GM23248 (cell line): ENCODE results near the gene TPO. TPM values are rescaled to one million over a fixed set of nuclear protein-coding genes. Genes with fewer than 3 reads are reported as not detected.

Source experiments
- DNase-seq: peaks from one replicate; pipeline ENCODE4 v3.0.0-alpha.2; 2015
- H2AFZ ChIP-seq: fragments of 200-600 bp; sonication (generic); 2 replicates; pipeline ENCODE4 v1.6.1; 2016; ENCODE audit warnings: antibody characterized with exemption
- H3F3A ChIP-seq: fragments of 200-600 bp; sonication (generic); 2 replicates; pipeline ENCODE4 v1.6.1; 2016; ENCODE audit warnings: mild to moderate bottlenecking, antibody characterized with exemption, mixed run types; ENCODE audit not compliant: insufficient read depth
- H3K27ac ChIP-seq: fragments of 200-600 bp; sonication (generic); 2 replicates; pipeline ENCODE4 v1.5.1; 2016; ENCODE audit warnings: mild to moderate bottlenecking
- H3K27me3 ChIP-seq: fragments of 200-600 bp; sonication (generic); replicated peaks from 2 replicates; pipeline ENCODE4 v1.6.1; 2016; ENCODE audit warnings: mild to moderate bottlenecking; ENCODE audit not compliant: insufficient read depth
- H3K36me3 ChIP-seq: fragments of 200-600 bp; sonication (generic); 2 replicates; pipeline ENCODE4 v1.6.1; 2016; ENCODE audit warnings: low read depth, mild to moderate bottlenecking
- H3K4me1 ChIP-seq: fragments of 200-600 bp; sonication (generic); 2 replicates; pipeline ENCODE4 v1.6.1; 2016; ENCODE audit warnings: mild to moderate bottlenecking; ENCODE audit not compliant: insufficient read depth
- H3K4me2 ChIP-seq: fragments of 200-600 bp; sonication (generic); one replicate; pipeline ENCODE4 v1.6.1; 2016; ENCODE audit warnings: mild to moderate bottlenecking; ENCODE audit not compliant: unreplicated experiment
- H3K4me3 ChIP-seq: fragments of 200-600 bp; sonication (generic); 2 replicates; pipeline ENCODE4 v1.5.1; 2016; ENCODE audit warnings: mild to moderate bottlenecking
- H3K79me2 ChIP-seq: fragments of 200-600 bp; sonication (generic); 2 replicates; pipeline ENCODE4 v1.6.1; 2016; ENCODE audit warnings: mild to moderate bottlenecking; ENCODE audit not compliant: insufficient read depth
- H3K9ac ChIP-seq: fragments of 200-600 bp; sonication (generic); 2 replicates; pipeline ENCODE4 v1.6.1; 2016; ENCODE audit warnings: mild to moderate bottlenecking
- H3K9me2 ChIP-seq: fragments of 200-600 bp; sonication (generic); 2 replicates; pipeline ENCODE4 v1.6.1; 2016; ENCODE audit warnings: mixed run types, mild to moderate bottlenecking, moderate library complexity; ENCODE audit not compliant: insufficient read depth
- H3K9me3 ChIP-seq: fragments of 200-600 bp; sonication (generic); one replicate; pipeline ENCODE4 v1.6.1; 2017; ENCODE audit warnings: low read depth
- H4K20me1 ChIP-seq: fragments of 200-600 bp; sonication (generic); 2 replicates; pipeline ENCODE4 v1.6.0; 2016; ENCODE audit not compliant: insufficient read depth
- EZH2 ChIP-seq: fragments of 200-600 bp; sonication (generic); IDR thresholded peaks from 2 replicates; pipeline ENCODE4 v1.6.1; 2018; ENCODE audit warnings: antibody characterized with exemption, mild to moderate bottlenecking; ENCODE audit not compliant: insufficient read depth, poor library complexity, severe bottlenecking
- EZH2phosphoT487 ChIP-seq: fragments of 200-600 bp; sonication (generic); IDR thresholded peaks from 2 replicates; pipeline ENCODE4 v1.6.1; 2018; ENCODE audit warnings: antibody characterized with exemption, moderate library complexity, mild to moderate bottlenecking, low read depth; ENCODE audit not compliant: insufficient read depth
- WGBS, 2 experiments: methylation state at CpG; one replicate each; pipeline ENCODE4 v1.1.6; 2015 to 2017; ENCODE audit warnings: low lambda C conversion rate in 2 of 2, low coverage in 1 of 2; ENCODE audit errors: missing lambda C conversion rate in 2 of 2; 5-methylcytosine and 5-hydroxymethylcytosine counted together
- in situ Hi-C: fragments of 300-500 bp; cut with MboI; formaldehyde crosslinking; loops from 2 replicates; pipeline ENCODE4 v1.15.0; 2020
- polyA plus RNA-seq: library from polyadenylated mRNA; unstranded; fragments of >200 nt; fragmentation: Nextera tagmentation; extraction: Ambion mirVana; gene quantifications from 2 replicates; pipeline ENCODE4 v1.2.1, GENCODE V29; 2016
- total RNA-seq: library from RNA; depleted of rRNA; stranded (reverse); fragments of >200 nt; shearing (Covaris generic); gene quantifications from 2 replicates; pipeline ENCODE4 v1.2.3, GENCODE V29; 2014

Gene TPO
- total and polyA plus RNA-seq, 2 experiments from 2014 or later: not detected

GRCh38 chr2:1542971-1543370 lies 129.7 kb downstream of the TPO start:
- no peak overlapping the region for H3K9ac ChIP-seq
- H3K27ac ChIP-seq: no peak overlapping the region
- no peaks in the 10 kb centered on the region for H3K27me3 ChIP-seq
- H3F3A ChIP-seq: no peaks in the 10 kb centered on the region
- H3K79me2 ChIP-seq: no peaks in the 10 kb centered on the region
- no peak for DNase-seq
- no peak overlapping the region for H3K4me3 ChIP-seq
- no peaks in the 10 kb centered on the region for H3K36me3 ChIP-seq
- in situ Hi-C loops: loop anchor here (25.0 kb wide), 2 partner anchors 681 to 856 kb away; partner anchors contain the start of gene TMEM18
- WGBS, 2 experiments: 56 to 58% methylated on average over 11 of the region's 11 CpGs
- H2AFZ ChIP-seq: no peak overlapping the region
- H4K20me1 ChIP-seq: no peaks in the 10 kb centered on the region
- TF ChIP-seq EZH2phosphoT487 (no peak), EZH2 (no peak)
- H3K4me1 ChIP-seq: no peaks in the 10 kb centered on the region
- no peaks in the 10 kb centered on the region for H3K9me2 ChIP-seq
- no peak overlapping the region for H3K4me2 ChIP-seq
- no peaks in the 10 kb centered on the region for H3K9me3 ChIP-seq

DNA sequence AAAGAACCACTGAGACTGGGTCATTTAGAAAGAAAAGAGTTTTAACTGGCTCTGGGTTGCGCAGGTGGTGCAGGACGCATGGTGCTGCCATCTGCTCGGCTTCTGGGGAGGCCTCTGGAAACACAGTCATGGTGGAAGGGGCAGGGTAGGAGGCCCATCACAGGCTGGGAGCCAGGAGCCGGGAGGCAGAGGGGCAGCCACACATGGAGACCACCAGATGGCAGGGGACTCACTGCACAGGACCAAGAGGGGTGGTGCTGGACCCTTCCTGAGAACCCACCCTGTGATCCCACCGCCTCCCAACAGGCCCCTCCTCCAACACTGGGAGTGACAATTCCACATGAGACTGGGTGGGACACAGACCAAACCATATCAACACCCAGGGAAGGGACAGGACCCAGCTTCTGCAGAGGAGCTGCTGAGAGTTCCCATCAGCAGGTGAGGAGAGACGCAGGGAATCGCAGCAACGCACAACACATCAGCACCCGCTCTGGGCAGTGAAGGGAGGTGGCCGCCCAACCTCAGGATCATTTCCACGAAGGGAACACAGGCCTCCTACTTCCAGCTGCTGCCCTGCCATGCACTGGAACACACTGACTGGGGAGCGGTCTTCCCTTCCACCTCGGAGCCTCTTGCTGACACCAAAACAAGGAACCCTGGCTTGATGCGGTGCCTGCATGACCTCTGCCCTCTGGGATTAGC lies 130.7 kb downstream of the TPO start:
- H3F3A ChIP-seq: no peaks in the 10 kb centered on the region
- in situ Hi-C loops: loop anchor here (25.0 kb wide), 2 partner anchors 682 to 857 kb away; partner anchors contain the start of gene TMEM18
- 86 to 87% methylated on average over 13 to 14 of the region's 14 CpGs for WGBS, 2 experiments
- H3K27me3 ChIP-seq: no peaks in the 10 kb centered on the region
- no peak overlapping the region for H3K4me2 ChIP-seq
- no peaks in the 10 kb centered on the region for H3K9me3 ChIP-seq
- H4K20me1 ChIP-seq: no peaks in the 10 kb centered on the region
- H3K9ac ChIP-seq: no peak overlapping the region
- H3K4me1 ChIP-seq: no peaks in the 10 kb centered on the region
- no peak for DNase-seq
- H2AFZ ChIP-seq: no peak overlapping the region
- TF ChIP-seq EZH2 (no peak), EZH2phosphoT487 (no peak)
- H3K36me3 ChIP-seq: no peaks in the 10 kb centered on the region
- H3K4me3 ChIP-seq: no peak overlapping the region
- no peaks in the 10 kb centered on the region for H3K9me2 ChIP-seq
- H3K27ac ChIP-seq: no peak overlapping the region
- H3K79me2 ChIP-seq: no peaks in the 10 kb centered on the region

GRCh38 chr2:1544478-1545069 lies 131.3 kb downstream of the TPO start:
- in situ Hi-C loops: loop anchor here (25.0 kb wide), 2 partner anchors 682 to 857 kb away; partner anchors contain the start of gene TMEM18

GRCh38 chr2:1546023-1546591 lies 132.8 kb downstream of the TPO start:
- Histone ChIP-seq H4K20me1 (no peaks in the 10 kb centered on the region), H2AFZ (no peak overlapping the region), H3K4me1 (no peaks in the 10 kb centered on the region), H3K9me3 (no peaks in the 10 kb centered on the region), H3K36me3 (no peaks in the 10 kb centered on the region), H3K9me2 (no peaks in the 10 kb centered on the region), H3K27me3 (no peaks in the 10 kb centered on the region), H3K9ac (no peak overlapping the region), H3K4me3 (no peak overlapping the region), H3K4me2 (no peak overlapping the region), H3F3A (no peaks in the 10 kb centered on the region), H3K79me2 (no peaks in the 10 kb centered on the region), H3K27ac (no peak overlapping the region)
- in situ Hi-C loops: loop anchor here (25.0 kb wide), 2 partner anchors 684 to 859 kb away; partner anchors contain the start of gene TMEM18
- WGBS, 2 experiments: 20 to 23% methylated on average over 14 of the region's 14 CpGs
- TF ChIP-seq EZH2: no peak
- no peak for TF ChIP-seq EZH2phosphoT487
- peak; percentile 78 for DNase-seq

More at GRCh38 chr2:1544478-1545069, 131.3 kb downstream of the TPO start:
- no peak for TF ChIP-seq EZH2phosphoT487
- no peak for TF ChIP-seq EZH2
- WGBS, 2 experiments: 37 to 41% methylated on average over 4 of the region's 4 CpGs
- H3F3A ChIP-seq: no peaks in the 10 kb centered on the region
- DNase-seq: peak; percentile 81
- no peaks in the 10 kb centered on the region for H3K79me2 ChIP-seq
- H3K27ac ChIP-seq: no peak overlapping the region
- no peak overlapping the region for H3K9ac ChIP-seq
- no peaks in the 10 kb centered on the region for H4K20me1 ChIP-seq
- H2AFZ ChIP-seq: peak overlapping the region; percentile 39; the same call in 1 of the 2 replicates
- H3K9me3 ChIP-seq: no peaks in the 10 kb centered on the region
- H3K27me3 ChIP-seq: no peaks in the 10 kb centered on the region
- no peaks in the 10 kb centered on the region for H3K9me2 ChIP-seq
- H3K4me3 ChIP-seq: no peak overlapping the region
- no peak overlapping the region for H3K4me2 ChIP-seq
- no peaks in the 10 kb centered on the region for H3K36me3 ChIP-seq
- no peaks in the 10 kb centered on the region for H3K4me1 ChIP-seq
